H1 (cell line): ENCODE data around the gene LIG3.

Experiments used
- BACH1 ChIP-seq: IDR thresholded peaks from 2 replicates; pipeline ENCODE4 v1.6.1; 2012; ENCODE audit warnings: low read length, improper control_type of control experiment
- CEBPB ChIP-seq: IDR thresholded peaks from 2 replicates; pipeline ENCODE4 v1.6.1; 2012; ENCODE audit warnings: low read depth, low read length
- EGR1 ChIP-seq: IDR thresholded peaks from 2 replicates; pipeline ENCODE4 v1.6.1; 2011; ENCODE audit warnings: low read depth, low read length, borderline replicate concordance
- EP300 ChIP-seq, 2 experiments: IDR thresholded peaks; 1 replicate in 1 of 2; 2 replicates in 1 of 2; pipeline ENCODE4 v1.6.1; 2011 to 2012; ENCODE audit warnings: low read depth in 2 of 2, low read length in 2 of 2, mild to moderate bottlenecking in 2 of 2, borderline replicate concordance in 1 of 2, inconsistent platforms in 1 of 2, moderate library complexity in 1 of 2
- EZH2 ChIP-seq: fragments of 200-600 bp; sonication (generic); IDR thresholded peaks from 2 replicates; pipeline ENCODE4 v1.7.1; 2012; ENCODE audit warnings: low read depth, mild to moderate bottlenecking, moderate library complexity, low read length, inconsistent platforms; ENCODE audit not compliant: severe bottlenecking
- FOSL1 ChIP-seq: IDR thresholded peaks from 2 replicates; pipeline ENCODE4 v1.6.1; 2011; ENCODE audit warnings: mild to moderate bottlenecking, low read depth, low read length, moderate library complexity; ENCODE audit not compliant: insufficient read depth
- MAFK ChIP-seq: IDR thresholded peaks from 2 replicates; pipeline ENCODE4 v1.6.1; 2012; ENCODE audit warnings: low read depth, mild to moderate bottlenecking, improper control_type of control experiment, low read length
- PHF8 ChIP-seq: fragments of 200-600 bp; sonication (generic); conservative IDR thresholded peaks from 2 replicates; pipeline ENCODE4 v1.7.1; 2012; ENCODE audit warnings: low read depth, mild to moderate bottlenecking, inconsistent platforms, low read length, moderate library complexity
- POLR2A ChIP-seq, 2 experiments: IDR thresholded peaks; 1 replicate in 1 of 2; 2 replicates in 1 of 2; pipeline ENCODE4 v1.6.1; 2011; ENCODE audit warnings: low read depth in 2 of 2, low read length in 2 of 2, mild to moderate bottlenecking in 2 of 2; ENCODE audit errors: control extremely low read depth in 1 of 2
- SIN3A ChIP-seq, 2 experiments: IDR thresholded peaks in 1 of 2; conservative IDR thresholded peaks in 1 of 2; 2 replicates each; pipeline ENCODE4 v1.6.1; 2011 to 2012; ENCODE audit warnings: low read length in 2 of 2, improper control_type of control experiment in 1 of 2, low read depth in 1 of 2, mild to moderate bottlenecking in 1 of 2
- SP1 ChIP-seq: IDR thresholded peaks from 2 replicates; pipeline ENCODE4 v1.6.1; 2011; ENCODE audit warnings: low read depth, low read length
- SUZ12 ChIP-seq: fragments of 200-600 bp; sonication (generic); IDR thresholded peaks from 2 replicates; pipeline ENCODE4 v1.6.1; 2012; ENCODE audit warnings: mild to moderate bottlenecking, inconsistent platforms, low read length, moderate library complexity, mixed read lengths
- TAF1 ChIP-seq: IDR thresholded peaks from 2 replicates; pipeline ENCODE4 v1.6.1; 2011; ENCODE audit warnings: mild to moderate bottlenecking, low read depth, low read length
- TF ChIP-seq, protein P1 (sequence below), 3 experiments: IDR thresholded peaks; 1 replicate in 2 of 3; 2 replicates in 1 of 3; pipeline versions ENCODE4 v1.5.1 to v1.6.1; 2011; ENCODE audit warnings: low read length in 3 of 3, mild to moderate bottlenecking in 3 of 3, inconsistent platforms in 2 of 3, low read depth in 1 of 3, moderate library complexity in 1 of 3; ENCODE audit not compliant: insufficient read depth in 1 of 3; ENCODE audit errors: control extremely low read depth in 1 of 3

DNA sequence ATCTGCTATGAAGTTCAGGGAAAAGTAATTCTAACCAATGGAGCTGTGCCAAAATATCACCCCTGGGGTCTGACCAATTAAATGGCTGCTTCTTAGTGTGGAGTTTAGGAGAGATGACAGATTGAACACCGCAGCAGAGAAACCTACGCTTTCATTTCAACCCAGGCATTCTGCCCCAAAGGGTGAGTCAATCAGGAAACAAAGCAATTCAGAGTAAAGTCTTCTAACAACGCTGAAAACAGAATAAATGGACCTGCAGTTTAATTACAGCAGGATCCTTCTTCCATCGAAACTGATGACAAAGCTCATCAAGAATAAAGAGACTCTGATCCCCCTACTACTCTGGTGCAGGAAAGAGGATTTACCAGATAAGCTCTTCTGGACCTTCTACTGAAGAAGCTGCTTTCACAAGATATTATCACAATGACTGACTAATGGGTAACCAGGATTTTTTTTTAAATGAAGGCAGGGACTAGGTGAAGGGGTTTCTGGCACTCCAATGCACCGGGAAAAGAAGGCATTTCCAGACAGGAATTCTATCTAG is 66.5 kb downstream of the LIG3 start:
- TF ChIP-seq, protein P1, sequence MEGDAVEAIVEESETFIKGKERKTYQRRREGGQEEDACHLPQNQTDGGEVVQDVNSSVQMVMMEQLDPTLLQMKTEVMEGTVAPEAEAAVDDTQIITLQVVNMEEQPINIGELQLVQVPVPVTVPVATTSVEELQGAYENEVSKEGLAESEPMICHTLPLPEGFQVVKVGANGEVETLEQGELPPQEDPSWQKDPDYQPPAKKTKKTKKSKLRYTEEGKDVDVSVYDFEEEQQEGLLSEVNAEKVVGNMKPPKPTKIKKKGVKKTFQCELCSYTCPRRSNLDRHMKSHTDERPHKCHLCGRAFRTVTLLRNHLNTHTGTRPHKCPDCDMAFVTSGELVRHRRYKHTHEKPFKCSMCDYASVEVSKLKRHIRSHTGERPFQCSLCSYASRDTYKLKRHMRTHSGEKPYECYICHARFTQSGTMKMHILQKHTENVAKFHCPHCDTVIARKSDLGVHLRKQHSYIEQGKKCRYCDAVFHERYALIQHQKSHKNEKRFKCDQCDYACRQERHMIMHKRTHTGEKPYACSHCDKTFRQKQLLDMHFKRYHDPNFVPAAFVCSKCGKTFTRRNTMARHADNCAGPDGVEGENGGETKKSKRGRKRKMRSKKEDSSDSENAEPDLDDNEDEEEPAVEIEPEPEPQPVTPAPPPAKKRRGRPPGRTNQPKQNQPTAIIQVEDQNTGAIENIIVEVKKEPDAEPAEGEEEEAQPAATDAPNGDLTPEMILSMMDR (IDR thresholded peaks at IDR 0.05; ENCODE audit: control extremely low read depth in 1 of 3, insufficient read depth in 1 of 3, low read depth in 1 of 3, low read length in 3 of 3), result no peak
- TF ChIP-seq SUZ12, result no peak
- no peak for TF ChIP-seq MAFK
- no peak for TF ChIP-seq BACH1
- no peak for TF ChIP-seq PHF8
- no peak for TF ChIP-seq EGR1
- TF ChIP-seq TAF1, result no peak
- no peak for TF ChIP-seq FOSL1
- TF ChIP-seq EP300 (IDR thresholded peaks at IDR 0.05; ENCODE audit: borderline replicate concordance in 1 of 2, low read depth in 2 of 2, low read length in 2 of 2), result no peak
- no peak for TF ChIP-seq POLR2A (IDR thresholded peaks at IDR 0.05; ENCODE audit: control extremely low read depth in 1 of 2, low read depth in 2 of 2, low read length in 2 of 2)
- TF ChIP-seq EZH2, result no peak
- TF ChIP-seq CEBPB, result no peak
- no peak for TF ChIP-seq SIN3A (conservative IDR thresholded peaks at IDR 0.05 in 1 of 2, IDR thresholded peaks at IDR 0.05 in 1 of 2; ENCODE audit: low read depth in 1 of 2, low read length in 2 of 2)
- TF ChIP-seq SP1, result no peak
